Activated CD4-positive, alpha-beta T cell treated with anti-CD3 and anti-CD28 coated beads, Interleukin-2, Interleukin-4, amounts not matched to agents 100 ng/mL and 50 ng/mL, durations not matched to agents 16 hours and 8 hours (primary cell): ENCODE data around the gene LIPC.

ENCODE experiments used
- DNase-seq: peaks from one replicate; pipeline ENCODE4 v3.0.0-alpha.2; 2020; ENCODE audit warnings: low spot score

Gene LIPC

DNA sequence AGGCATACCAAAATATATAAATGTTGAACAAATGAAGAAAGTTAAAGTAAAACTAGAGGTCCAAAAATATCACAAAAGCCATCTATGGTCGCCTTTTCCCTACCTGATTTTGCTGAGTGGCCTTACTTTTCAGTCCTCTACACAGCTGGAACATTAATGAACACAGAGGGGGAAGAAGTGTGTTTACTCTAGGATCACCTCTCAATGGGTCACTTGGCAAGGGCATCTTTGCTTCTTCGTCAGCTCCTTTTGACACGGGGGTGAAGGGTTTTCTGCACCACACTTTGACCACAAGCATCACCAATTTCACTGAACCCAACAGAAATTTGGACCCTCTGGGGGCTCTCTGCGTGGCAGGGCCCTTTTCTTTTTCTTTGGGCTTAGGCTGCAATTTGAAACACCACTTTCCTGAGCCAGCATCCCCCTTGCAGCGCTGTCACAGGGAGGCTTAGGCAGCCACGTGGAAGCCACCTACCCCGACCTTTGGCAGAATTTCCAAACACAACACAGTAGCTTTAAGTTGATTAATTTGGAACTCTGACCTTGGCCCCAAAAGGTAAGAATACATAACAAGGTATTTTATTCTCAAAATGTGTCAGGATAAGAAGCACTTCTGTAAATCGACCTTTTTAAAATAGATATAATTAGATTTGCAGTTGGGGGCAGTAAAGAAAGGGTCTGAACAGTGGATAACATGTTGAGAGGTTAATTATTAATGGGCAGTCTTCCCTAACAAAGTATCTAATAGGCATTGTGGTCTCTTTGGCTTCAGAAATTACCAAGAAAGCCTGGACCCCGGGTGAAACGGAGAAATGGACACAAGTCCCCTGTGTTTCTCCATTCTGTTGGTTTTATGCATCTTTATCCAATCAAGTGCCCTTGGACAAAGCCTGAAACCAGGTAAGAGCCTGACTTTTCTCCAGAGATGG is at the start of gene LIPC:
Gene LIPC (plus strand): TSS at position 771 of the 929 bp plus-strand sequence. CDS start 42 bp downstream, at position 813.
- no peak for DNase-seq

GRCh38 chr15:58383876-58384275 is 47.9 kb upstream of the LIPC start:
- no peak for DNase-seq

DNA sequence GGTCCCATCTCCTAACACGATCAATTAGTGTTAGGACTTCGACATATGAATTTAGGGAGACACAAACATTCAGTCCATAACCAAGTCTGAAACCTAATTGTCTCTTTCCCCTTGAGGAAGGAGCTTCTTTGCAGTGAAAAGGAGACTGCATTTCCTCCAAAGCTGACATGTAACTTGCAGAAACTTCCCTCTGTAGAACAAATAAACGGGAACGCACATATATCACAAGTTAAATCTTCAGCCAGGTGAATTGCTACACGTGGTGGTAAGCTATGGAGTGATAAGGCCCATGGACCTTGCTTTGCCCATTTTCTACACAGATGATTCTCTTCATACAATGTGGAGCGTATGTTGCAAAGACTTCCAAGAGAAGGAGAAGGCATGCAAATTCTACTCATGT is 47.1 kb upstream of the LIPC start:
- no peak for DNase-seq

GRCh38 chr15:58386081-58386480 is 45.7 kb upstream of the LIPC start:
- no peak for DNase-seq

DNA sequence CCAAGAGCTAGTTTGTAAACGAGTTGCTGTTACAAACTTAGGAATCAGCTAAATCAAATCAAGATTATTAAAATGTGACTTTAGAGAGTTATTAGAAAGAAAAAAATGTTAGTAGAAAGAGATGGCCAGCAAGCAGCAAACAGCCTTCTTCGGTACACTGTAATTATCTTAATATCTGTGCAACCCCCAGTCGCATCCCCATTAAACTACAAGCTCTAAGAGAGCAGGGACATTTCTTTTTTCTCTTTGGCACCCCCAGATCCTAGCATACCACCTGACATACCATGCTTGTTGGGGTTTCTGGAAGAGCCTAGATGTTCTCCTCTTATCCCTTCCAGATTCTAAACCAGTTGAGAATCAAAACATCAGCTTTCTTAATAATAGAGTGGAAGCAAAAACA is 45.1 kb upstream of the LIPC start:
- DNase-seq: no peak

- DNase-seq: no peak
Measured at GRCh38 chr15:58387130-58387529, 44.7 kb upstream of the LIPC start.

GRCh38 chr15:58388211-58388610 is 43.6 kb upstream of the LIPC start:
- no peak for DNase-seq

DNA sequence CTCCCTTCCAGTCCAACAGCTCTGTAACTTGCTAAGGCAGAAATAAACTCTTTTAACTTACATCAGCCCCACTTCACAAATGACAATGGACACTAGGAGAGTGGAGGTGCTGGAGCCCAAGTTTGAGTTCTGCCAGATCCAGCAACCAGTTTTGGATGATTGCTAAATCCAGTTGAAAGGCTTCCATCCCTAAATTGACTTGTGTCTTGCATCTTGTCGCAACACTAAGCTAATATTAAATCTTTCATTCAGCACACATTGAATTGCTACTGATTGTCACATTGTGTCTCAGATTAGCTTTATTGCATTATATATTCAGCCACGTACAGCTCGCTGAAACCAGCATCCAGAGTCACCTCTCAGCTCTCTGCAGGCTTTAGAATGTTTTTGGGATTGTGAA is 41.7 kb upstream of the LIPC start:
- no peak for DNase-seq

GRCh38 chr15:58390655-58391054 is 41.1 kb upstream of the LIPC start:
- no peak for DNase-seq

- DNase-seq: no peak
Measured at GRCh38 chr15:58391088-58391487, 40.7 kb upstream of the LIPC start.

DNA sequence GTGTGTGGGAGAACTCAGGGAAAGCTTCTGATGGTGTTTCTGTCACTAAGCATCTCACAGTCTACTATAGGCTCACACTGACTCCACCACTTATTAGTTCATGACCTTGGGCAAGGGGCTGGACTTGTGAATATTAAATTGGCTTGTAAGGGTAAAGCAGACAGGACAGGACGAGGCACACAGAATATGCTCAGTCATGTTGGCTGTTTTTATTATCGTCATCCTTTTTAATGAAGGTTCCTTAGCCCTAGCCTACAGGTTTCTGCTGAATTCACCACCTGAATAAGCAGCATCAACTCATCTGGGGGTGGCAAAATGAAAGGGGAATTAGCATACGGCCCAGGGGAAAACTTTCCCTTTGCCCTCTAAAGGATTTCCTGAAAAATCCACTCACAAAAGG is 39.6 kb upstream of the LIPC start:
- DNase-seq: no peak

GRCh38 chr15:58392611-58393161 is 39.1 kb upstream of the LIPC start:
- no peak for DNase-seq

GRCh38 chr15:58393241-58393662 is 38.5 kb upstream of the LIPC start:
- no peak for DNase-seq

GRCh38 chr15:58396181-58396580 is 35.6 kb upstream of the LIPC start:
- DNase-seq: no peak

DNA sequence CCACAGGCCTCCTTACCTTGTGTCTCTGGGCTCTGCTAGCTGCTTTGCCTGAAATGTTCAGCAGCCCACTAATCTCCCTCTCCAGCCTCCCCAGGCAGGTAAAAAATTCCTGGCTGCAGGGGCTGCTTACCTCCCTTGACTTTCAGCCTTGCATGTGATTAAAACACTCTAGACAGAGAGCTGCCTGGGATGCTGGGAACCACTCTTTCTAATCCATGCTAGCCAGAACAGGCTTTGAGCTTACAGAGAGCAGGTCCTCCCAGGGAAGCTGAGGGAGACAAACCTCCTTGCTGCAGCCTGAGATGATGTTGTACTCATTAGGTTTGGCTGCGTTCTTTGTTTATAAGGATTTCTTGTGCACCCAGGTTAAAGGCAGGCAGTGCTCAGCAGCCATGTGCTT is 33.7 kb upstream of the LIPC start:
- DNase-seq: no peak

DNA sequence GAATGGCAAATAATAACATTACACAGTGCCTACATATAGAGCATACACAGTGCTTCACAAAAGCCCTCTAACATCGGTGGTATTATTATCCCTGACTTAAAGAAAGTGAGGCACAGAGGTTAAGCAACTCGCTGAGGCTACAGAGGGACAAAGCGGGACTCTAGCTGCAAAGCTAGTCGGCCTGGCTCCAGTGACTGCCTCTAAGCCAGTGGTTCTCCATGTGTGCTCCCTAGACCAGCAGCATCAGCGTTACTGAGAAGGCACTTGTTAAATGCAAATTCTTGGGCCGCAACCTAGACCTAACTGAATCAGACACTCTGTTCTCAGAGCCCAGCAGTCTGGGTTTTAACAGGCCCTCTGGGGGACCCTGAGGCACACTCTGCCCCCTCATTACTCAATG is 33.1 kb upstream of the LIPC start:
- no peak for DNase-seq

- no peak for DNase-seq
Measured at GRCh38 chr15:58399739-58400138, 32.1 kb upstream of the LIPC start.

DNA sequence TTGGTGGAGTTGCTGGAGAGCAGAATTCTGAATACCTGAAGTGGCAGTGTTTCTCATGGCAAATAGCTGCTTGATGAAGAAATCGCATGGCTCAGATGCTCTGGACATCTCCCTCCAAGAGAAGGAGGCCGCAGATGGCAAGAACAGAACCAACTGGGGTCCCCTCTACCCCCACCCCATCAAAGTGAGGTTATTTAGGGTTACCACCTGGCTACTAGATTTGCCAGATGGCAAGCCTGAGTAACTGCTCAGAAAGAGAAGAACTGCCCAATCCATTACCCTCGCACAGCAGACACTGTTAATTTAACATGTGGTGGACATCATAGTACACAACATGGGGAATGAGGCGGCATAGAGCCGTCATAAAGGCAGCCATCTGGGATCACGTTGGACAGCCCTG is 30.5 kb upstream of the LIPC start:
- DNase-seq: no peak

GRCh38 chr15:58401991-58402649 is 29.7 kb upstream of the LIPC start:
- no peak for DNase-seq

GRCh38 chr15:58403581-58403980 is 28.2 kb upstream of the LIPC start:
- DNase-seq: no peak

DNA sequence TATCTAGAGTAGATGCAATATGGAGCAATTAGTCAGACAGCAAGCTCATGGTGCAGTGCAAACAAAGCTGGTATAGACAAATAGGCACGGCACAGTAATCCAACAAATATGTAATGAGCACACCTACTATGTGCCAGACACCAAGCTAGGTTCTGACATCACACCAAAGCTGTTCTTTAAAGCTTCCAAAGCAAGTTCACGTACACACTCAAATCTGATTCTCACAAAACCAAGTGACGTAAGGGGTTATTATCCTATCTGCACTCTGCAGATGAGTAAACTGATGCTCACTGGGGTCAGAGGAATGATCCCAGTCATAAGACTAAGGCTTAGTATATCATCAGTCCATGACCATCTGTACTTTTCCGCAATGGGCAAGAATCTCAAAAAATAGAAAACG is 27.8 kb upstream of the LIPC start:
- DNase-seq: no peak

- DNase-seq: no peak
Measured at GRCh38 chr15:58404722-58405121, 27.1 kb upstream of the LIPC start.

- no peak for DNase-seq
Measured at GRCh38 chr15:58405865-58406264, 25.9 kb upstream of the LIPC start.
